OCI-LY7 (cell line): Measurements from ENCODE around the gene MAPRE3. TPM values are rescaled to one million over a fixed set of nuclear protein-coding genes. Genes with fewer than 3 reads are reported as not detected.

ENCODE experiments used
- BruUV-seq: library from RNA; stranded (reverse); fragments of 400-500 nt; replicated peaks from 2 replicates; lab custom pipeline; 2021; lab: Mats Ljungman, UMichigan
- CTCF ChIA-PET: fragments of 300-600 bp; sonication (Branson Sonifier 250); formaldehyde crosslinking; loops from one replicate; lab custom pipeline; 2022; ENCODE audit warnings: antibody characterized with exemption; ENCODE audit not compliant: unreplicated experiment; lab: Charles Lee
- POLR2A ChIA-PET: fragments of 300-600 bp; sonication (Branson Sonifier 250); formaldehyde crosslinking; loops from one replicate; lab custom pipeline; 2022; ENCODE audit warnings: antibody characterized with exemption; lab: Charles Lee
- DNase-seq: peaks from one replicate; pipeline ENCODE4 v3.0.0-alpha.2; 2015; ENCODE audit warnings: low spot score
- H2AFZ ChIP-seq: fragments of 200-600 bp; sonication (generic), shearing (Covaris generic); 2 replicates; pipeline ENCODE4 v1.6.1; 2014; ENCODE audit warnings: mild to moderate bottlenecking, antibody characterized with exemption, low read length, moderate library complexity
- H3K27ac ChIP-seq: fragments of 200-600 bp; sonication (generic); 2 replicates; pipeline ENCODE4 v1.5.1; 2014; ENCODE audit warnings: mixed run types, low read depth, mild to moderate bottlenecking, moderate library complexity, low read length, inconsistent platforms; ENCODE audit not compliant: poor library complexity, severe bottlenecking
- H3K36me3 ChIP-seq: fragments of 200-600 bp; sonication (generic); 2 replicates; pipeline ENCODE4 v1.6.1; 2014; ENCODE audit warnings: mild to moderate bottlenecking, antibody characterized with exemption, low read length, moderate library complexity, mixed read lengths; ENCODE audit not compliant: insufficient read depth
- H3K4me1 ChIP-seq: fragments of 200-600 bp; sonication (generic); 2 replicates; pipeline ENCODE4 v1.5.1; 2014; ENCODE audit warnings: mild to moderate bottlenecking, low read length; ENCODE audit not compliant: insufficient read depth, poor library complexity, severe bottlenecking
- H3K4me2 ChIP-seq: fragments of 200-600 bp; sonication (generic); 2 replicates; pipeline ENCODE4 v1.6.1; 2014; ENCODE audit warnings: mild to moderate bottlenecking, low read length
- H3K4me3 ChIP-seq: fragments of 200-600 bp; sonication (generic); 2 replicates; pipeline ENCODE4 v1.5.1; 2014; ENCODE audit warnings: mild to moderate bottlenecking, low read depth, low read length; ENCODE audit not compliant: poor library complexity, severe bottlenecking
- H3K79me2 ChIP-seq: fragments of 200-600 bp; sonication (generic); 2 replicates; pipeline ENCODE4 v1.6.1; 2016; ENCODE audit warnings: low read depth, mild to moderate bottlenecking, low read length, moderate library complexity, mixed read lengths; ENCODE audit not compliant: insufficient read depth
- H3K9me2 ChIP-seq: fragments of 200-600 bp; sonication (generic); 2 replicates; pipeline ENCODE4 v1.6.1; 2016; ENCODE audit warnings: mild to moderate bottlenecking, low read length, mixed read lengths; ENCODE audit not compliant: insufficient read depth
- H3K9me3 ChIP-seq: fragments of 200-600 bp; sonication (generic); 2 replicates; pipeline ENCODE4 v1.6.1; 2014; ENCODE audit warnings: mild to moderate bottlenecking, mixed run types, low read length, mixed read lengths
- H4K20me1 ChIP-seq: fragments of 200-600 bp; sonication (generic); 2 replicates; pipeline ENCODE4 v1.6.1; 2014; ENCODE audit warnings: mild to moderate bottlenecking, antibody characterized with exemption, low read length, moderate library complexity, mixed read lengths; ENCODE audit not compliant: insufficient read depth
- CTCF ChIP-seq: fragments of 200-600 bp; sonication (generic); conservative IDR thresholded peaks from 2 replicates; pipeline ENCODE4 v1.5.1; 2014; ENCODE audit warnings: mild to moderate bottlenecking, antibody characterized with exemption, low read length, moderate library complexity, mixed read lengths
- EZH2phosphoT487 ChIP-seq: fragments of 200-600 bp; sonication (generic); IDR thresholded peaks from 2 replicates; pipeline ENCODE4 v1.6.1; 2018; ENCODE audit warnings: low read depth, borderline replicate concordance, mild to moderate bottlenecking, mixed run types, antibody characterized with exemption, low read length, moderate library complexity, mixed read lengths
- intact Hi-C: fragments of 100-400 bp; cut with micrococcal nuclease; formaldehyde crosslinking; loops from one replicate; pipeline ENCODE4 v1.10.0; 2022; ENCODE audit not compliant: unreplicated experiment
- total RNA-seq, 2 experiments: library from RNA; depleted of rRNA in 1 of 2; stranded (reverse); fragments of >200 nt in 1 of 2; shearing (Covaris generic) in 1 of 2; gene quantifications; 2 replicates each; pipeline ENCODE4 v1.2.3, GENCODE V29; 2014 to 2022

MAPRE3 gene
- total RNA-seq, 2 experiments from 2014 or later = not detected

GRCh38 chr2:26970928-26971627, 641 bp downstream of the MAPRE3 start:
- H3K4me2 ChIP-seq = no peak overlapping the region; the same call in 1 of the 2 replicates
- H2AFZ ChIP-seq = no peak overlapping the region
- H3K9me2 ChIP-seq = no peaks in the 10 kb centered on the region
- DNase-seq = no peak
- H4K20me1 ChIP-seq = no peaks in the 10 kb centered on the region
- H3K27ac ChIP-seq = no peak overlapping the region
- no peaks in the 10 kb centered on the region for H3K9me3 ChIP-seq
- CTCF ChIA-PET = no interaction called here
- POLR2A ChIA-PET = no interaction called here
- H3K4me1 ChIP-seq = no peaks in the 10 kb centered on the region
- H3K79me2 ChIP-seq = no peaks in the 10 kb centered on the region
- H3K4me3 ChIP-seq = no peak overlapping the region
- intact Hi-C loops = no loop called here
- H3K36me3 ChIP-seq = no peaks in the 10 kb centered on the region
- no TSS peak for BruUV-seq
- TF ChIP-seq EZH2phosphoT487 (no peak), CTCF (no peak)

GRCh38 chr2:26971911-26972786, 1.7 kb downstream of the MAPRE3 start:
- H3K27ac ChIP-seq = no peak overlapping the region
- H3K79me2 ChIP-seq = no peaks in the 10 kb centered on the region
- DNase-seq = no peak
- CTCF ChIA-PET = no interaction called here
- H3K9me2 ChIP-seq = no peaks in the 10 kb centered on the region
- no peak overlapping the region for H3K4me2 ChIP-seq
- H3K36me3 ChIP-seq = no peaks in the 10 kb centered on the region
- TF ChIP-seq EZH2phosphoT487 (no peak), CTCF (no peak)
- no peaks in the 10 kb centered on the region for H4K20me1 ChIP-seq
- no TSS peak for BruUV-seq
- intact Hi-C loops = no loop called here
- no peak overlapping the region for H2AFZ ChIP-seq
- H3K9me3 ChIP-seq = no peaks in the 10 kb centered on the region
- POLR2A ChIA-PET = no interaction called here
- no peaks in the 10 kb centered on the region for H3K4me1 ChIP-seq
- H3K4me3 ChIP-seq = no peak overlapping the region
